Measurements from ENCODE around the gene FLVCR2. TPM values are rescaled to one million over a fixed set of nuclear protein-coding genes. Genes with fewer than 3 reads are reported as not detected.

FLVCR2 gene
- total and polyA plus RNA-seq, 2 of the 13 experiments (the other 11 are each of a cell fraction or from before 2014, with no cell fraction given) = 9.9 to 10.5 TPM

GRCh38 chr14:75628816-75629215 lies 50.4 kb downstream of the FLVCR2 start:
- Histone ChIP-seq H3K9ac (ENCODE audit: insufficient read depth, low read depth, low read length) (no peak overlapping the region), H2AFZ (ENCODE audit: low read length) (no peak overlapping the region), H3K4me1 (ENCODE audit: insufficient read depth, low read length) (peaks cover 65% of the 10 kb centered on the region), H4K20me1 (ENCODE audit: insufficient read depth, low read length) (no peaks in the 10 kb centered on the region), H3K4me2 (ENCODE audit: low read depth, low read length) (no peak overlapping the region), H3K27ac (ENCODE audit: extremely low read length, insufficient read depth, low read length) (no peak overlapping the region), H3K79me2 (ENCODE audit: insufficient read depth, low read length) (no peaks in the 10 kb centered on the region), H3K9me3 (ENCODE audit: low read length) (no peaks in the 10 kb centered on the region), H3K27me3 (ENCODE audit: control insufficient read depth in 1 of 2, insufficient read depth in 2 of 2, low read length in 2 of 2) (no peaks in the 10 kb centered on the region), H3K36me3 (replicated peaks in 1 of 2; ENCODE audit: control insufficient read depth in 1 of 2, insufficient read depth in 2 of 2, low read length in 2 of 2) (no peaks in the 10 kb centered on the region; a peak in 1 of 5 replicates), H3K4me3 (replicated peaks in 1 of 3; ENCODE audit: insufficient read depth in 1 of 3, low read depth in 2 of 3, low read length in 3 of 3) (no peak overlapping the region)
- DNase-seq (ENCODE audit: low spot score) (no peak), ATAC-seq (no peak), FAIRE-seq (no peak)
- intact Hi-C loops (cut with micrococcal nuclease; ENCODE audit: unreplicated experiment) (no loop called here), in situ Hi-C loops (cut with HindIII; ENCODE audit: extremely low pct_ligation_motif_present, low pct_unique_long_range_greater_than_20kb) (no loop called here)
- POLR2A ChIA-PET = no interaction called here
- WGBS (ENCODE audit: low lambda C conversion rate) = 96% methylated on average over 3 of the region's 3 CpGs
- no TSS peak for BruUV-seq (replicated peaks)
- CTCF ChIA-PET (ENCODE audit: low intra/inter-chr PET ratio, low total read pairs) = no interaction called here
- no peak for TF ChIP-seq NCOA5 (CRISPR knock-in tag; IDR thresholded peaks at IDR 0.05)
- TF ChIP-seq, protein P1, sequence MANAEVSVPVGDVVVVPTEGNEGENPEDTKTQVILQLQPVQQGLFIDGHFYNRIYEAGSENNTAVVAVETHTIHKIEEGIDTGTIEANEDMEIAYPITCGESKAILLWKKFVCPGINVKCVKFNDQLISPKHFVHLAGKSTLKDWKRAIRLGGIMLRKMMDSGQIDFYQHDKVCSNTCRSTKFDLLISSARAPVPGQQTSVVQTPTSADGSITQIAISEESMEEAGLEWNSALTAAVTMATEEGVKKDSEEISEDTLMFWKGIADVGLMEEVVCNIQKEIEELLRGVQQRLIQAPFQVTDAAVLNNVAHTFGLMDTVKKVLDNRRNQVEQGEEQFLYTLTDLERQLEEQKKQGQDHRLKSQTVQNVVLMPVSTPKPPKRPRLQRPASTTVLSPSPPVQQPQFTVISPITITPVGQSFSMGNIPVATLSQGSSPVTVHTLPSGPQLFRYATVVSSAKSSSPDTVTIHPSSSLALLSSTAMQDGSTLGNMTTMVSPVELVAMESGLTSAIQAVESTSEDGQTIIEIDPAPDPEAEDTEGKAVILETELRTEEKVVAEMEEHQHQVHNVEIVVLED (CRISPR knock-in tag; IDR thresholded peaks at IDR 0.05; ENCODE audit: borderline replicate concordance) = no peak
- no peak for TF ChIP-seq ELK4 (CRISPR knock-in tag; IDR thresholded peaks at IDR 0.05; ENCODE audit: borderline replicate concordance)
- no peak for TF ChIP-seq MED8 (CRISPR knock-in tag; IDR thresholded peaks at IDR 0.05; ENCODE audit: insufficient replicate concordance)
- TF ChIP-seq PITX1 (CRISPR knock-in tag; IDR thresholded peaks at IDR 0.05) = no peak
- no peak for TF ChIP-seq SNRNP70 (IDR thresholded peaks at IDR 0.05; ENCODE audit: low read depth, low read length)
- TF ChIP-seq, protein P2, sequence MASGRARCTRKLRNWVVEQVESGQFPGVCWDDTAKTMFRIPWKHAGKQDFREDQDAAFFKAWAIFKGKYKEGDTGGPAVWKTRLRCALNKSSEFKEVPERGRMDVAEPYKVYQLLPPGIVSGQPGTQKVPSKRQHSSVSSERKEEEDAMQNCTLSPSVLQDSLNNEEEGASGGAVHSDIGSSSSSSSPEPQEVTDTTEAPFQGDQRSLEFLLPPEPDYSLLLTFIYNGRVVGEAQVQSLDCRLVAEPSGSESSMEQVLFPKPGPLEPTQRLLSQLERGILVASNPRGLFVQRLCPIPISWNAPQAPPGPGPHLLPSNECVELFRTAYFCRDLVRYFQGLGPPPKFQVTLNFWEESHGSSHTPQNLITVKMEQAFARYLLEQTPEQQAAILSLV (CRISPR knock-in tag; IDR thresholded peaks at IDR 0.05; ENCODE audit: borderline replicate concordance) = no peak
- TF ChIP-seq ZNF788 (CRISPR knock-in tag; IDR thresholded peaks at IDR 0.05; ENCODE audit: borderline replicate concordance) = no peak
- no peak for TF ChIP-seq SIN3A (IDR thresholded peaks at IDR 0.05; ENCODE audit: borderline replicate concordance, low read depth, low read length)
- TF ChIP-seq FOXK2 (IDR thresholded peaks at IDR 0.05) = no peak
- TF ChIP-seq ZNF883 (CRISPR knock-in tag; IDR thresholded peaks at IDR 0.05; ENCODE audit: not compliant biosample characterization) = no peak
- TF ChIP-seq AKNA (CRISPR knock-in tag; IDR thresholded peaks at IDR 0.05; ENCODE audit: borderline replicate concordance) = no peak
- no peak for TF ChIP-seq ZBTB7A (CRISPR knock-in tag; IDR thresholded peaks at IDR 0.05)
- no peak for TF ChIP-seq POLR2G (IDR thresholded peaks at IDR 0.05; ENCODE audit: low read depth, low read length)

Data from HepG2 (cell line).